NCI-H526 treated with DMSO at 0.1 percent for 48 hours (cell line): ENCODE measurements around the gene USP24.

Experiments
- DNase-seq: peaks from one replicate; lab custom pipeline; 2025; lab: John Stamatoyannopoulos, UW

Gene USP24

GRCh38 chr1:55156093-55156492 lies 59.1 kb downstream of the USP24 start:
- DNase-seq = no peak

DNA sequence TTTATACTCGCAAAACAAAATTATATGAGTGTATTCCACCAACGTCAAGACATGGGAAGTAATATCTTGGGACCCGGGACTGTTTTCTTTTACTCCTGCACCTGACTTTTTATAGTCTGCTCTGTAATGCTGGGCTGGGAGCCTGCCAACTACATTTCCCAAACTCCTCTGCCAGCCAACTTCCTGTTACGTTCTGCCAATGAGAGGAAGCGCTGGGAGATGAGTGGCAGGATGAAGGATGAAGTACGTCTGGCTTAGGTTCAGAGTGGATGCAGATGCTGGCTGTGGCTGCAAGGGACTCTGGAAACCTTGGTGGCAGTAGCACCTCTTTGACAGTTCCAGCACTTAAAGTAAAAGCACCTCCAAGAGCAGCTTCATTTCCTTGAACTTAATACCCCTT lies 59.6 kb downstream of the USP24 start:
- DNase-seq = no peak

GRCh38 chr1:55154616-55155015 lies 60.5 kb downstream of the USP24 start:
- no peak for DNase-seq

- DNase-seq = no peak
These were observed 62.1 kb downstream of the USP24 start for GRCh38 chr1:55153031-55153430.

GRCh38 chr1:55150880-55151588 lies 64.1 kb downstream of the USP24 start:
- no peak for DNase-seq

DNA sequence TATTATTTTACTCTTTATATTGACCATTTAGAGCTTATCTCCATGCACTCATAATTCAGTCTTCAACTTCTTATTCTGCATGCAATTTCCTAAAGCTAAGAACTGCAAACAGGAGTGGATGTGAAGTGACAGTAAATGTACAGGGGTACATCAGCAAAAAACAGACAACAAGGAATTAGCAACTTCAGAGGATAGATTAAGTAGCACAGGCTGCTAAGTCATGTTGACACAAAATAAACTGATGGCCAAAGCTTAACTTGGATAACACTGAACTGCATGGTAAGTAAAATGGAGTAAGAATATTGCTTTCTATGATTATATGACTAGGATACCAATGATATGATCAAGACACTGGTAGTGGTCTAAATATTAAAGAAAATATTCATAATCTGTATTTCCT lies 66.5 kb downstream of the USP24 start:
- no peak for DNase-seq

DNA sequence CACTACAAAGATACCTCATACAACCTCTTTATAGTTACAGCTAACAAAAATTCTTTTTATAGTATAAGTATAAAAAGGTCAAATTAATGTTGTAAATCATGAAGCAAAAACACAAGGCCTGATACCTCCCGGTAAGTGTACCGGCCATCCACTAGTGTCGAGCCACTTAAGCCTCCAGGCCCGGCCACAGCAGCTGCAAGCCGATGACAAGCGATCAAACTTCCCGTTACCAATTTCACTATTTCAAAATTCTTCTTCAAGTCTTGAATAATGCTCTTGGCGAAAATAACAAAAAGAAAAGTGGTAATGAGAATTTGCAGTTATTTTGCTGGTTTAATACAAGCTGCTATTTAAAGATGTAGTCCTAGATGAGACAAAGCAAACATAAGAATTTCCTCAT lies 67.6 kb downstream of the USP24 start:
- no peak for DNase-seq

- DNase-seq = no peak
These were observed 68.4 kb downstream of the USP24 start for GRCh38 chr1:55146781-55147180.

GRCh38 chr1:55144886-55145285 lies 70.3 kb downstream of the USP24 start:
- DNase-seq = no peak

DNA sequence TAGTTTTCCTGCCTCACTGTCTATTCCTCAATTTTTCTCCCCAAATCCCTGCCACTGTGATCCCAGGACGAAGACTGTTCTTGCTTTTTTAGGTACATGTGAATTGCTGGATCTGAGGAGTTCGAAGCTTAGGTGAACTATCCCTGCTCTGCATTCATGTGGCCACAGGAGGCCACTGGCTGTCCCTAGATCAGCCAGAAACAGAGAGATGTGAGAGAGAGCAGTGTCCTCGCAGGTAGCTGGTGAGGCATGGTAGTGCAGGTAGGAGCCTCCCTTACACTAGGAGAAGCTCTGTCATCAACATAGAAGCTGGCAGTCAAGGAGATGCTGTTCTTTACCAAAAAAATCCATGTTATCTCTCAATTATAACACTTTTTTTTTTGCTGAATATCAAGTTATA lies 71.5 kb downstream of the USP24 start:
- DNase-seq = peak; percentile 29

GRCh38 chr1:55141295-55141893 lies 73.8 kb downstream of the USP24 start:
- DNase-seq = no peak

DNA sequence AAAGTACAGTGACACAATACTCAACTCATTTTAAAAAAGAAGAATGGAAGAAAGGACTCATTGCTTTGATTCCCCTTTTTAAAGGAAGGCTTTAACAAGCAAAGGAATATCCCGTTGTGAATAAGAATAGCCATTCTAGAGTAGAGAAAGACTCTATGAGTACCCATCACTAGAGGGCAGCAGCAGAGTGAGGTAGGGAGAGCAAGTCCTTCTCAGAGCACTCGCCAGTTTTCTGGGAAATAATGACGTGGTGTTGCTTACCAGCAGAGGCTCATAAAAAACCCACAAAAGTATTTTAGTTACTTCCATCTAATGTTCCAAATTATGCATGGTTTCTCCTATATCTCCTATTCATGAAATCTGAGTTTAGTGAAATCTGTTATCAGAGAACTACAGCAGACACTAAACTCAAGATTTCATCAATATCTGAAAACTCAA lies 74.6 kb downstream of the USP24 start:
- peak; percentile 69 for DNase-seq

- DNase-seq = no peak
These were observed 75.0 kb downstream of the USP24 start for GRCh38 chr1:55140137-55140536.

DNA sequence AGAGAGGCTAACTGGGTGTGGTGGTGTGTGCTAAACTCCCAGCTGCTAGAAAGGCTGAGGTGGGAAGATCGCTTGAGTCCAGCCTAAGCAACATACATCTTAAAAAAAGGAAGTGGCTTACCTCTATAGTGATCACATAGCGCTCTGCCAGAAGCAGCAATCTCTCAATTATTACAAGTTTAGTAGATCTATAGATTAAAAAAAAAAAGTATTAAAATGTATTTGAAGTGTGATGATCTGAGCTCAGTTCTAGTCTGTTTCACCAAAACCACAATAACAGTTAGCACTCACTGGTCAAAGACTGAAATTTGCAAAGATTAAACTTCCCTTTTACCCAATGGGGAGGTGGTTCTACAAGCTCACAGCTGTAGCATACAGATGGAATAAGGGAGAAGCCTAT lies 76.3 kb downstream of the USP24 start:
- no peak for DNase-seq

- DNase-seq = no peak
These were observed 80.9 kb downstream of the USP24 start for GRCh38 chr1:55134152-55134808.

GRCh38 chr1:55131801-55132200 lies 83.4 kb downstream of the USP24 start:
- no peak for DNase-seq

GRCh38 chr1:55131218-55131617 lies 83.9 kb downstream of the USP24 start:
- DNase-seq = no peak

DNA sequence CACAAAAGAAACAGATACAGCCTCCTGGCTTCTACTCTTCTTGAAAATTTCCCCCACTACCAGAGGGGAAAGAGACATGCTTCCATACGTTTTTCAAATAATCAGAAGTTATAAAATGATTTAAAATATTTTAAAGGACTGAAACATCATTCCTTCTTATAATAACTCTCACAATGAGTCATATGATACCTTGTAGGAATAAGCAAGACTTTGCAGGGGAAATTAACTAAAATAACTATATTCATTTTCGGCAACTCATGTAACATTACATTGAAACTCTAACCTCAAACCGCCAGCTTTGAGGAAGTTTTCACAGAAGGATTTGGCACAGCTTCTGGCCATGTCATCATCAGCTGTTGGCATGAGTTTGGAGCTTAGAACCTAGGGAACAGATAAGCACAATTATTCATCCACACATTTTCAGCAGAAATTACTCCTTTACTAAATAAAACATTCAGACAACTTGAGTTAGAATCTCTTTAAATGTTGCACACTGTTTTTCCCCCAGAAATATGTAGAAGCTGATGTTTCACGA lies 85.9 kb downstream of the USP24 start:
- no peak for DNase-seq

DNA sequence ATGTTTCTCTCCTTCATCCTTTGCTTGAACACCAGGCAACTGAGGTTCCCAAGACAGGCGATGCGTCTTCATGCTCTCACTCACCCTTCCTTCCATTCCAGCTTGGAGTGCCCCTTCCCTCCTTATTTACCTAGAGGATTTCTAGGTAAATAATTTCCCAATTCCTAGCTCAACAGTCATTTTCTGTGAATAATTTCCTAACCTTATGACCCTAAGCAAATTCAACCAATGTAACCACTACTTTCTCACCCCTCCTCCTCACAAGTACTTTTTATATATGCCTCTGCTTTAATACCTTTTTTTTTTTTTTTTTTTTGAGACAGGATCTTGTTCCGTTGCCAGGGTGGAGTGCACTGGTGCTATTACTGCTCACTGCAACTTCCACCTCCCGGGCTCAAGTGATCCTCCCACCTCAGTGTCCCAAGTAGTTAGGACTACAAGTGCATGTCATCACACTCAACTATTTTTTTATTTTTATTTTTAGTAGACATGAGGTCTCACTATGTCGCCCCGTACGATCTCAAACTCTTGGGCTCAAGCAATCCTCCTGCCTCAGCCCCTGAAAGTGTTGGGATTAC lies 86.7 kb downstream of the USP24 start:
- no peak for DNase-seq

DNA sequence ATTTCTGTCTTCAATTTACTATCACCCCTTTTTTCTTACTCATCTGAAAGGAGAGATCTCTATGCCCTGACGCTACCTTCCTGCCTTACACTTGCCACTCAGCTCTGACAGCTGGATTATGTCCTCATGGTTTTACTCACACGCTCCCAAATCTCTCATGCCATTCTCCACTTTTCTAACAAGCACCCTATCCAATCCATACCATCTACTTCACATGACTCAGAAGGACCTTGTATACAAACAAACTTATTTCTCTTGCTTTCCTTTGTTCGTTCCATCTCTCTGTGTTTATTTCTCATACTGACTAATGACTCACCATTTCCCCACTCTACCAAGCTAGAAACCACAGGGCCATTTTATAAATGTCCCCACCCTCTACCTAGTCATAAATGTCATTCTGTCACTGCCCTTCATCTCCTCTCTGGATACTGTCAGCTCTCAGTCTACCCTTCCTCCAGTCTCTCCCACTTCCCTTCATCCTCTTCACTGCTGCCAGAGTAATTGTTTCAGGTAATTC lies 87.3 kb downstream of the USP24 start:
- DNase-seq = no peak

DNA sequence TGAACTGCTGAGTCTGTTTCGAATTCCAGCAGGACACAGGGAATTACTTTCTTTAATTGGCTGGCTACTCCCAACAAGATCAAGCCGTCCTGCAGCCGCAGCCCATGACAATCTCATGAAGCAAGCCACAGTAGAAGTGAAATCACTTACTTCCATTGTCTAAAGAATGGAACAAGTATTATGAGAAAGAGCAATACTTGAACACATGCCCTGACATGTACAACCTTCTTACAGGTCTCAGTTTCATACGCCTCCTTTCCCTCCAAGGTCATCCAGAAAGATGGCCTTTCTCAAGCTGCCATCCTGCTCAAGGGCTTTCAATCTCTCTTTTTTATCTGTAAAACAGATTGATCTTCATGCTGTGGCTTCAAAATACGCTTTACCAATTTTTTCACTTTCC lies 90.7 kb downstream of the USP24 start:
- DNase-seq = no peak

DNA sequence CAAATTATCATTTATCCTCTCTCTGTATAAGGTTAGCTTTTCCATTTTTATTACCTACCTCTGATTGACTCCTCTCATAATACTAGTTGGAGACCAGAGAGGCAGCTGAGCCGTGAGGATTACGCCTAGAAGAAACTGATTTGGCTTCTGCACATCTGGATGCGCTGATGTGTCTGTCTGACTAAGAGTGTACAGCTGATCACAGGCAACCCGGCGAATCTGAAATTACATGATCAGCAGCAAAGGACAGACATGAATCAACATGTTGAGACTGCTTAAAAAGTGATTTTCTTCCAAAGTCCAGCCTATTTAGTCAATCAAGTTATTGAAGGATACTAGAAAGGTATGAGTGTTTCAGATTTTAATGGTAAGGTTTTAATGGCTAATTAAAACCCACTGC lies 94.6 kb downstream of the USP24 start:
- DNase-seq = no peak
